GM19328 (cell line): ENCODE measurements around the gene POMC.
"Not testable (repeated sequence)": the region's sequence is repeated elsewhere in the genome, so short reads cannot be mapped to it uniquely, and the experiment has no call there.

Experiments
- ATAC-seq: cut with Tn5 transposase; IDR thresholded peaks from one replicate; pipeline ENCODE4 v1.9.1; 2021; ENCODE audit warnings: mild to moderate bottlenecking, moderate library complexity; ENCODE audit not compliant: unreplicated experiment

Gene POMC

DNA sequence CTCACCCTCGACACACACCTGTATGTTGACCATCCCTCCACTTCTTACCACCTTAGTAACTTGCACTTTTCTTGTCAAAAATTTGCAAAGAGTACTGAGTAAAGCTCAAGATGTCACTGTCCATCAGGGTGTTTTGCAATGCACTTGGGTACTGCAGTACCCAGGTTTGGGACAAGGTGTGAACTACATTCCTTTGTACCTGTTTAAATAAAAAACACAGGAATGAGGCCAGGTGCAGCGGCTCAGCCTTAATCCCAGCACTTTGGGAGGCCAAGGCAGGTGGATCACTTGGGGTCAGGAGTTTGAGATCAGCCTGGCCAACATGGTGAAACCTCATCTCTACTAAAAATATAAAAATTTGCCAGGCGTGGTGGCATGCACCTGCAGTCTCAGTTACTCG, 27.8 kb downstream of the POMC start:
- not testable (repeated sequence) for ATAC-seq

DNA sequence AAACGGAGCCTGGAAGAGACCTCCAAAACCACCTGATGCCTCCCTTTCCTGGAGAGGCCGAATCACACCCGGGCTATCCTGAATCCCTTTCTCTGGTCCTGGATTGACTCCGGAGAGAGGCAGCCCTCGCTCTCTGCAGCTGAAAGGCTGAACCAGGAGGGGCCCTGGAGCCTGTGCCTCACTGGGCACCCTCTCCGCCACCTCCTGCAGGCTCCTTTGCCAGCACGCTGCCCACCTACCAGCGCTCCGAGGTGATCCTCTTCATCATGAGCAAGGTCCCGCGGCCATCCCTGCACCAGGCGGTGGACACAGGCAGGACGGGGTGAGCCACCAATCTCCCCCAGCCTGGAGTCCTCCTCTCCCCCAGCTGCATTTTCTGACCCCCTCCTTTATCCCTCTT, 35.7 kb downstream of the POMC start:
- ATAC-seq: no peak

DNA sequence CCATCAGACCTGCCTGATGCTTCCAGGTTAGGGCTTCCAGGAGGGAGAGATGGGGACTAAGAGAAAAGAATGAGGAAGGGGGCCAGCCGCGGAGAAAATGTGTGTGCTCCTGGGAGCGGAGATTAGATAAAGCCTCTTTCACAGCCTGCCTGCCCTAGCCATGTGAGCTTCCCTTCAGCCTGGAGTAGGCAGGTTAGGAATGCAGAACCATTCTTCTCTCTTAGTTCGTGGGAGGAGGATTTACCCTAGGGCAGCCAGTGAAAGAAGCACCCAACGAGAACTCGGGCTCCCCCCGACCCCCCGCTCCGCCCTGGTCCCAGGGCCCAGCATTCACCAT, 36.1 kb downstream of the POMC start:
- no peak for ATAC-seq

DNA sequence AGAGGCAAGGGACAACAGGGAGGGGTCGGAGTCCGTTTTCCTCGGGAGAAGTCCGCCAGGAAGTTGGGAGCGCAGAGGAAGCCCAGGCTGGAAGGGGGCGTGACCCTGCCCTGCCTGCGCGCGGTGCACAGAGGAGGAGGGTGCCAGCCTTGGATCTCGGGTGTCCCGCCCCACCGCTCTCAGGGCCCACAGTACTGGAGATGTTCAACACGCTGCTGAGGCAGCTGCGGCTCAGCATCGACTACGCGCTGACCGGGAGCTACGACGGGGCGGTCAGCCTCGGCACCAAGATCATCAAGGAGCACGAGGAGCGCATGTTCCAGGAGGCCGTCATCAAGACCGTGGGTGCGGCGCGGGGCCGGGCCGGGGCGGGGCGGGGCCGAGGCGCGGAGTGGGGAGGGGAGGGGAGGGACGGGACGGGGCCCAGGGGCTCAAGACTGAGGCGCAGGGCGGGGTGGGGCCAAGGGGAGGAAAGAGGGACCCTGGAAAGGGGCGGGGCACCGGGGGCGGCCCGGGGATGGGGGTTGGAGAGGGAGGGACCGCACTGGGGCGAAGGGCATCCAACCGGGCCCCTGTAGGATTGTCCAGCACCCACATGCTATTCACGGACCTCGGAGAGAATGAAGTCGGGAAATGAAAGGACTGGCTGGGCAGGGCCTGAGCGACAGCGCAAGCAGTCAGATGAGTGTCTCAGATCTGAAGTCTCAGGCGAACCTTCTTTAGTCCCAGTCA, 36.6 kb downstream of the POMC start:
- no peak for ATAC-seq

DNA sequence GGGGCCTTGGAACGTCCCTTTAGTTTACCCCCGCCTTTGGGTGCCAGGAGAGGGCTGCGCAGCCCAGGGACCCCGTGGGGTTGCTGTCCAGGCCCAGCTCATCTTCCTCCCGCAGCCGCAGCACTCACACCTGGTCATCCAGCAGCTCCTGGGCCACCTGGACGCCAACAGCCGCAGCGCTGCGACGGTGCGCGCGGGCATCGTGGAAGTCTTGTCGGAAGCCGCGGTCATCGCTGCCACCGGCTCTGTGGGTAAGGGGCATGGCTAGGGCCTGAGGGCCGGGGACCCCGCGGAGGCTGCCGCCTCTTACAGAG, 37.2 kb downstream of the POMC start:
- ATAC-seq: no peak

DNA sequence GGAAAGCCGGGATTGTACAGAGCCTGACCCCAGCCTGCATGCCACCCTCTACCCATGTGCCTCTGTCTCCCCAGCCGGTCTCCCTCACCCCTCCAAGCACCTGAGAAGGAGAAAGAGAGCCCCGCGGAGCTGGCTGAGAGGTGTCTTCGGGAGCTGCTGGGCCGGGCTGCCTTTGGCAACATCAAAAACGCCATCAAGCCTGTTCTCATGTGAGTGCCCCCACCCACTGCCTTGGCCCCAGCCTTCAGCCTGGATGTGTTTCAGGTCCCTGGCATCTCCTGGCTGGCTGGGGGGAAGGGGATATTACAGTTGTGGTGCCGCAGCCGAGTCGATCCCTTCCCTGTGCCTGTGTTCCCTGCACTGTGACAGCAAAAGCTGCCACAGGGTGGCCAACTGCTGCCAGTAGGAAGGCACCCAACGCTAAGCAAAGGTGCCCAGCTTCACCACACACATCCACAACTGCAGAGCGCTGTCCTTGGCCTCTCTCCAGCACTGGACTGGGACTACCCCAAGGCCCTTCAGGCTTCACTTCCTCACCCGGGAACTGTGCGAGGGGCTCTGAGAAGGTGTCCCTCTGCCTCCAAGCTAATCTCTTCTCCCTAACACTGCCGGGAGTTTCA, 38.4 kb downstream of the POMC start:
- ATAC-seq: no peak

DNA sequence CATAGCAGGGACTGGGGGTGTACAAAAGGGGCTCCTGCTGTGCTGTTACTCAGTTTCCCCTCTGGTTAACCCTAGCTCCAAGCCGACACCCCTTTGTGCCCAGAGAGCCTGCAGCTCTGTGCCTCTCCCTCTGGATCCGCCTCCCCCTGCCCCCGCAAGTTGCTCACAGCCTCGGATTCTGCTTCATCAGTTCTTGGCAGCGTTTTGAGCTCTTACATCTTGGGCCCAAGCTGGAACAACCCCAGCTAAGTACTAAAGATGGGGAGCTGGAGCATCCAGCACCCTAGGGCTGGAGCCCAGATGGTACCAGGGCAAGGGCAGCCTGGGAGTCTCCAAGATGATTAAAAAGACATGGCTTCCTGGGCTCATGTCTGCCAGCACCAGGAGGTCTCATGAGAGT, 40.7 kb downstream of the POMC start:
- no peak for ATAC-seq

DNA sequence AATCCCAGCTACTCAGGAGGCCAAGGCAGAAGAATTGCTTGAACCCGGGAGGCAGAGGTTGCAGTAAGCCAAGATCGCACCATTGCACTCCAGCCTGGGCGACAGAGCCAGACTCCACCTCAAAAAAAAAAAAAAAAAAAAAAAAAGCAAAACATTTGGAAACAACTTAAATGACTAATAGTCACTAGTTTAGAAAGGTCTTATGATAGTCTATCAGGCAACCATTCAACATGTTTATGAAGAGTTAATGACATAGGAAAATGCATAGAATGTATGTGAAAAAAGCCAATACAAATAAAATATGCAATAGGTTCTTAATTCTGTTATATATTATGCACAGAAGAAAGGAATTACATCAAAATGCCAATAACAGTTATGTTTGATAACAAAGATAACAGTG, 41.3 kb downstream of the POMC start:
- not testable (repeated sequence) for ATAC-seq

DNA sequence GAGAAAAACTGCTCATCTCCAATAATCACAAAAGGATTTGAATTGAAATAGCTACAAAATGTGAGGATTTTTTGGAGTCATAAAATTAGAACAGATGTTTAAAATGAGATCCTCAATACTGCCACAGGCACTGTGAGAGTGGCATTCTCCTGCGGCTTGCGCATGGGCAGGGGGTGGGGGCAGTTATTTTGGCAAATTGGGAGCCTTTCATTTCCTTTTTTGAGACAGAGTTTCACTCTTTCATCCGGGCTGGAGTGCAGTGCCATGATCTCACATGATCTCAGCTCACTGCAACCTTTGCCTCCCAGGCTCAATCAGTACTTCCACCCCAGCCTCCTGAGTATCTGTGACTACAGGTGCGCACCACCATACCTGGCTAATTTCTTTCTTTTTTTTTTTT, 42.4 kb downstream of the POMC start:
- no peak for ATAC-seq

DNA sequence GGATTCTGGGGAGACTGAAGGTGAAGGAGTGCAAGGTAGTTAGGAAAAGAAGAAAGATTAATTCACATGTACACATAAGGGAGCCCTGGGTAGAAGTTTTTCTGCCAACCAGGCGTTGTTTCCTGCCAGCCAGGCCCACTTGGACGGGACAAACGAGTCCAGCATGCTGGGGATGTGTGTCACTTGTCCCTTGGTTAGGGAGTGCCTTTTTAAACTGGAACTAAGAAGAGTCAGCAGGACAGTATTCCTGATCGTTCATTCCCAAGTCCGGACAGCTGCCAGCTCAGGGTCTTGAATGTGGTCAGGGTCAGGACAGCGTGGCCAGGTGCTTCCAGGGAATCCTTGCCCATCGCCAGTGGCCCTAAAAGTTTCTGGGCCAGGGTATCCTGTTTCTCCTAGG, 43.2 kb downstream of the POMC start:
- no peak for ATAC-seq

DNA sequence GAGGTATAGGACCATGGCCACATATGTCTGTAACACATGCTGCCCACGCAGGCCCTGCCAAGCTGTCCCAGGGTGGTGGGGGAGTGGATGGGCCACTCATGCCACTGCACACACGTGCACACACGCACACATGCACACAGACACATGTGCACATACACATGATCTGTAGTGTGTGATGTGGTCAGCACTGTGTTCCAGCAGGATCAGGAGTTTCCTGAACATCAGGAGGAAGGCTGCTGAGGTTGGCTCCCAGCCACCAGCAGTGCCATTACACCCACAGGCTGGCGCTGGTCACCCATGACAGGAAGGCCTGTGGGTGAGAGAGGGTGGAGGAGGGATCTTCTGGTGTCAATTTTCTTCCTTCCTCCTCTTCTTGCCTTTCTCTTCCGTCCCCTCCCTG, 44.7 kb downstream of the POMC start:
- ATAC-seq: no peak

DNA sequence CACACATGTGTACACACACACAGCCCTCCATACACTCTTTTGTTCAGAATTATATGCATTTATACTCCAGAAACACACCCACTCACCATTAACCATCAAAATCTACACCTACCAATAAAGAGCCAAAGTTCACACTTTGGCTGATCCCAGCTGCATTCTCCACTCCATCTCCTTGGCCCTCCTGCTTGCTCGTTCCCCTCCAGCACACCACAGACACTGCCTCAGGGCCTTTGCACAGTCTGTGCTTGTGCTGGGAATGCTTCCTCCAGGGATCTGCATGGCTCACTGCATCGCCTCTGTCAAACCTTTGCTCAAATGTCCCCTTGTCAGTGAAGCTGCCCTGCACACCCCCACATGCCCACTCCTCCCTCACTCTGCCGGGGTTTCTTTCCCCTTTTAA, 46.0 kb downstream of the POMC start:
- ATAC-seq: no peak

DNA sequence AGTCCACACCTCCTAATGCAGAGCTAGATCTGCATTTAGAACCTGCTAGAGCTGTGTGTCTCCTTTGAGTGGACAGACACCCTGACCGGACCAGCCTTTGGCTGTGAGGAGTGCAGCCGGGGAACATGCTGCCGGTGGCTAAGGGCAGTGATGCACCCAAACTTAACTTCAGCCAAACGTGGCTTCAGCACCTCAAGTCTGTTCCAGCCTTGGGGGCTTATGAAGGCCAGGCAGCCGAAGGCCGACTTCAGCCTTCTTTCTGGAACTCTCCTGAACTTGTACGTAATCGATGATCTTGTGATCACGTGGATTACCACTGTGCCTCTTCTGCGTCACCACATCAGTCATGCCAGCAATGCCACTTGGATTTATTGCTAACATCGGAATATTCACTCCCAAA, 49.1 kb downstream of the POMC start:
- no peak for ATAC-seq

DNA sequence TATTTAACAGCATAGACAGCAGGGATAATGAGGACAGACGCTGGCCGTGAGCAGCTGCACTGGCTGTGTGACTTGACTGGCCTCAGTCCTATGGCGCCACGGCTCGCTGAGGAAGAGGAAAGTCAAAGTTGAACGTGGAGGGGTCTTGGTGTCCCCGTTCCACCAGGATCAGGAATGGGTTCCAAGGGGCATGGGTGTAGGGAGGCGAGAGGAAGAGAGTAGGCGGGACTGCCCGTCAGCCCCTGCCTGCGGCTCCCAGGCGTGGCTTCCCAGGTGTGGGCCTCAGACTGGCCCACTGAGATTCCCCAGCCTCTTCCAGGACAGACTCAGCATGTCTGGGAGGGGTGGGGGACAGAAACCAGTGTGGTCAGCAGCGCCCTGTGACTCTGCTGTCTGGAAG, 51.4 kb downstream of the POMC start:
- no peak for ATAC-seq

DNA sequence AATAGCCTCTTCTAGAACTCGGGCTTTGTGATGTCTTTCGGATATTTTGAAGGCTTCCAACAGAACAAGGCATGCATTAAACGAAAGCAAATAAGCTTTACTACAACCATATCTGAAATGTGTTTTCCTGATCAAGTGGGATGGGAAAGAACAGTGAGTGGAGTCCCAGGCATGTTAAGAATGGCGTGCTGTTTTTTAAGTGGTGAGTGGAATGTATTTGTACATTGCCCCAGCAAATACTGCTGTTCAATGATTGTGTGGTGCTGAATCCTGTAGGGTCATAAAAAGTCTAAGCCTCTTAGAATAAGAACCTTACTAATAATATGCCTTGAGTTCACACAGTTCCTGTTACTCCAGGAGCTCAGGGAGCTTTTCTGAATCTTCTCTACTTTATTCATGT, 52.5 kb downstream of the POMC start:
- no peak for ATAC-seq

DNA sequence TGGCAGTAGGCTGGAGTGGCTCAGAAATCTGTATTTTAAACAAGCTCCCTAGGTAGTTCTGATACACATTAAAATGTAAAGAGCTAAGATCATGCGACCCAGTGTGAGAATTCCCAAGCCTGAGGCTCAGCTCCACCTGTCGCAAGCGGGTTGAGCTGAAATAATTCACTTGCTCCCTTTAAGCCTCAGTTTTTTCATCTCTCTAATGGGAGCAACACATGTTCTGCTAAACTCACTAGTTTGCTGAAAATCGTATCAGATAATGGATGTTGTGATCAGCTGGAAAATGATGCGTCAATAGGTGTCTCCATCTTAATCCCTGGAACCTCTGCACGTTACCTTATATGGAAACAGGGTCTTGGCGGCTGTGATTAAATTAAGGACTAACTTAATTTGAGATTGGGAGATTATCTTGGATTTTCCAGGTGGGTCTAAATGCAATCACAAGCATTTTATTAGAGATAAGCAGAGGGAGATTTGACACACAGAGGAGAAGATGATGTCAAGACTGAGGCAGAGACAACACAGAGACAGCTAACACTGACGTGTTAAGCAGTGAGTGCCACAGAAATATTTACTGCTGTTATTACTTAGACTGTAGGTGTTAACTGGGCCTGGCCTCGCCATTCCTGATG, 53.0 kb downstream of the POMC start:
- no peak for ATAC-seq

DNA sequence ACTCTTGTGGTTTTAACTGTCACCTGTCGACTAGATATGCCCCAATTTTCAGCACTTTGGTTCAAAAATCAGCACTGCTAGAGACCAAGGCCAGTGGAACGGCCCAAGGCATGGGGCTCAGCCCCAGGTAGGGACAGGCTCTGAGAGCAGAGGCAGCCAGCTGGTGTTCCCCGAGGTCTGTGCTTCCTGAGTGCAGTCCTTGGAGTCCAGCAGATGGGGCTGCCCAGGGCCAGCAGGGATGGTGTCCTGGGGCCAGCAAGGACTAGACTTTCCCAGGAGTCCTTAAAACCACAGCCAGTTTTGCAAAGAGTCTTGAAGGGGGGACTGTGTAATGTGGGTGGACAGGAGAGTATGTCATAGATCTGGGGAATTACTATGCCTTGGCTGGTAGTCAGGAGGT, 56.3 kb downstream of the POMC start:
- no peak for ATAC-seq
